Immature natural killer cell (primary cell): Measurements from ENCODE around the gene PLEKHJ1. TPM values are rescaled to one million over a fixed set of nuclear protein-coding genes. Genes with fewer than 3 reads are reported as not detected.
"Not testable (repeated sequence)": the region's sequence is repeated elsewhere in the genome, so short reads cannot be mapped to it uniquely, and the experiment has no call there.

Experiments
- DNase-seq, 3 donors: peaks; one replicate each; pipeline ENCODE4 v3.0.0; 2022; ENCODE audit warnings: mixed read lengths in 1 of 3
- H3K27ac Mint-ChIP-seq, 6 donors: one replicate each; pipeline ENCODE4 v1.8.0; 2020; ENCODE audit warnings: mixed read lengths in 6 of 6, mild to moderate bottlenecking in 5 of 6, inconsistent platforms in 4 of 6, moderate library complexity in 3 of 6
- H3K27me3 Mint-ChIP-seq, 3 donors: one replicate each; pipeline ENCODE4 v1.8.0; 2020 to 2021; ENCODE audit warnings: low read depth in 3 of 3, mild to moderate bottlenecking in 3 of 3, mixed read lengths in 3 of 3, moderate library complexity in 3 of 3, inconsistent platforms in 1 of 3
- H3K36me3 Mint-ChIP-seq, 3 donors: one replicate each; pipeline ENCODE4 v1.8.0; 2020; ENCODE audit warnings: mixed read lengths in 3 of 3, inconsistent platforms in 2 of 3, mild to moderate bottlenecking in 2 of 3
- H3K4me1 Mint-ChIP-seq, 2 donors: one replicate each; pipeline ENCODE4 v1.8.0; 2020; ENCODE audit warnings: inconsistent platforms in 2 of 2, mild to moderate bottlenecking in 2 of 2, mixed read lengths in 2 of 2, moderate library complexity in 1 of 2
- H3K4me3 Mint-ChIP-seq, 5 donors: one replicate each; pipeline ENCODE4 v1.8.0; 2020; ENCODE audit warnings: mild to moderate bottlenecking in 5 of 5, mixed read lengths in 5 of 5, inconsistent platforms in 3 of 5, moderate library complexity in 3 of 5
- H3K9me3 Mint-ChIP-seq, 6 donors: one replicate each; pipeline ENCODE4 v1.8.0; 2020; ENCODE audit warnings: mild to moderate bottlenecking in 6 of 6, mixed read lengths in 6 of 6, inconsistent platforms in 4 of 6, moderate library complexity in 3 of 6
- polyA plus RNA-seq, 3 donors: library from polyadenylated mRNA; unstranded; fragments of 300-500 nt; fragmentation: Illumina TruSeq; gene quantifications; one replicate each; pipeline ENCODE4 v1.2.3, GENCODE V29; 2021

The PLEKHJ1 gene
- polyA plus RNA-seq, 3 donors from 2014 or later: 115 to 148 (median 117) TPM

- H3K4me3 Mint-ChIP-seq: no peak overlapping the region
- H3K27me3 Mint-ChIP-seq: peaks cover 0 to 5% (median 0%) of the 10 kb centered on the region in 3 donors
- peaks cover 3 to 11% (median 8%) of the 10 kb centered on the region in 3 donors for H3K36me3 Mint-ChIP-seq
- DNase-seq: no peak
- no peaks in the 10 kb centered on the region for H3K9me3 Mint-ChIP-seq
- H3K4me1 Mint-ChIP-seq: peaks cover 0 to under 1% of the 10 kb centered on the region in 2 donors
- no peak overlapping the region for H3K27ac Mint-ChIP-seq
These were observed 26.7 kb downstream of the PLEKHJ1 start for GRCh38 chr19:2209408-2209807.

GRCh38 chr19:2208975-2209374 is 27.2 kb downstream of the PLEKHJ1 start:
- H3K4me1 Mint-ChIP-seq: peaks cover 0 to 5% of the 10 kb centered on the region in 2 donors
- H3K4me3 Mint-ChIP-seq: no peak overlapping the region
- DNase-seq: no peak
- no peaks in the 10 kb centered on the region for H3K9me3 Mint-ChIP-seq
- H3K36me3 Mint-ChIP-seq: peaks cover 6 to 11% (median 10%) of the 10 kb centered on the region in 3 donors
- H3K27me3 Mint-ChIP-seq: peaks cover 0 to 5% (median 1%) of the 10 kb centered on the region in 3 donors
- no peak overlapping the region for H3K27ac Mint-ChIP-seq

- H3K27ac Mint-ChIP-seq: no peak overlapping the region
- H3K27me3 Mint-ChIP-seq: peaks cover 0 to 5% (median 2%) of the 10 kb centered on the region in 3 donors
- peak in 2 of 3 donors; percentile 11 to 29 for DNase-seq
- H3K4me1 Mint-ChIP-seq: peaks cover 0 to 6% of the 10 kb centered on the region in 2 donors
- H3K36me3 Mint-ChIP-seq: peaks cover 7 to 12% (median 11%) of the 10 kb centered on the region in 3 donors
- H3K9me3 Mint-ChIP-seq: no peaks in the 10 kb centered on the region
- H3K4me3 Mint-ChIP-seq: no peak overlapping the region
These were observed 27.9 kb downstream of the PLEKHJ1 start for GRCh38 chr19:2207991-2208860.

- Mint-ChIP-seq H3K27ac (no peak overlapping the region), H3K9me3 (no peaks in the 10 kb centered on the region)
These were observed 29.1 kb downstream of the PLEKHJ1 start for GRCh38 chr19:2207008-2207407.

GRCh38 chr19:2202366-2202765 is 33.8 kb downstream of the PLEKHJ1 start:
- no peak overlapping the region for H3K27ac Mint-ChIP-seq
- no peaks in the 10 kb centered on the region for H3K9me3 Mint-ChIP-seq
- peaks cover 0 to 7% (median 0%) of the 10 kb centered on the region in 3 donors for H3K27me3 Mint-ChIP-seq
- H3K4me3 Mint-ChIP-seq: no peak overlapping the region
- H3K36me3 Mint-ChIP-seq: peaks cover 4 to 12% (median 6%) of the 10 kb centered on the region in 3 donors
- DNase-seq: no peak
- H3K4me1 Mint-ChIP-seq: peaks cover 9 to 13% of the 10 kb centered on the region in 2 donors

More at GRCh38 chr19:2207008-2207407, 29.1 kb downstream of the PLEKHJ1 start:
- Mint-ChIP-seq H3K4me1 (peaks cover 0 to 6% of the 10 kb centered on the region in 2 donors), H3K4me3 (no peak overlapping the region), H3K36me3 (peaks cover 7 to 12% (median 11%) of the 10 kb centered on the region in 3 donors), H3K27me3 (peaks cover 0 to 4% (median 4%) of the 10 kb centered on the region in 3 donors)
- no peak for DNase-seq

GRCh38 chr19:2201473-2202148 is 34.5 kb downstream of the PLEKHJ1 start:
- Mint-ChIP-seq H3K27me3 (peaks cover 0 to 7% (median 0%) of the 10 kb centered on the region in 3 donors), H3K4me3 (no peak overlapping the region), H3K9me3 (no peaks in the 10 kb centered on the region), H3K27ac (no peak overlapping the region), H3K36me3 (peaks cover 4 to 10% (median 6%) of the 10 kb centered on the region in 3 donors), H3K4me1 (peaks cover 9 to 18% of the 10 kb centered on the region in 2 donors)
- no peak for DNase-seq

- peaks cover 0 to 11% (median 0%) of the 10 kb centered on the region in 3 donors for H3K27me3 Mint-ChIP-seq
- not testable (repeated sequence) for H3K9me3 Mint-ChIP-seq, H3K4me3 Mint-ChIP-seq, H3K36me3 Mint-ChIP-seq, H3K27ac Mint-ChIP-seq, DNase-seq
- H3K4me1 Mint-ChIP-seq: peaks cover 9 to 19% of the 10 kb centered on the region in 2 donors
These were observed 35.4 kb downstream of the PLEKHJ1 start for GRCh38 chr19:2200624-2201294.

GRCh38 chr19:2199861-2200623 is 36.1 kb downstream of the PLEKHJ1 start:
- Mint-ChIP-seq H3K27me3 (peaks cover 0 to 11% (median 0%) of the 10 kb centered on the region in 3 donors), H3K36me3 (peaks cover under 1 to 4% (median 4%) of the 10 kb centered on the region in 3 donors), H3K27ac (no peak overlapping the region), H3K4me1 (peaks cover 9 to 19% of the 10 kb centered on the region in 2 donors), H3K4me3 (no peak overlapping the region), H3K9me3 (no peaks in the 10 kb centered on the region)
- DNase-seq: no peak

- Mint-ChIP-seq H3K4me1 (peaks cover 9 to 16% of the 10 kb centered on the region in 2 donors), H3K27me3 (peaks cover 0 to 11% (median 0%) of the 10 kb centered on the region in 3 donors), H3K9me3 (no peaks in the 10 kb centered on the region), H3K4me3 (no peak overlapping the region), H3K27ac (peak overlapping the region in 4 of 6 donors; percentile 64 to 76 (median 68)), H3K36me3 (peaks cover 0 to 4% (median 4%) of the 10 kb centered on the region in 3 donors)
- peak in 2 of 3 donors; percentile 14 to 26 for DNase-seq
These were observed 36.9 kb downstream of the PLEKHJ1 start for GRCh38 chr19:2199215-2199614.

GRCh38 chr19:2198317-2198716 is 37.8 kb downstream of the PLEKHJ1 start:
- H3K9me3 Mint-ChIP-seq: no peaks in the 10 kb centered on the region
- H3K4me1 Mint-ChIP-seq: peaks cover 9 to 13% of the 10 kb centered on the region in 2 donors
- H3K36me3 Mint-ChIP-seq: peaks cover 0 to 4% (median 0%) of the 10 kb centered on the region in 3 donors
- no peak overlapping the region for H3K4me3 Mint-ChIP-seq
- no peak overlapping the region for H3K27ac Mint-ChIP-seq
- no peak for DNase-seq
- H3K27me3 Mint-ChIP-seq: peaks cover 0 to 13% (median 0%) of the 10 kb centered on the region in 3 donors

GRCh38 chr19:2197270-2197669 is 38.9 kb downstream of the PLEKHJ1 start:
- Mint-ChIP-seq H3K9me3 (no peaks in the 10 kb centered on the region), H3K27me3 (peaks cover 0 to 14% (median 0%) of the 10 kb centered on the region in 3 donors), H3K27ac (peak overlapping the region in 1 of 6 donors; percentile 2), H3K4me3 (no peak overlapping the region), H3K36me3 (peaks cover 0 to 7% (median 0%) of the 10 kb centered on the region in 3 donors), H3K4me1 (peaks cover 9 to 13% of the 10 kb centered on the region in 2 donors)
- DNase-seq: no peak

GRCh38 chr19:2195914-2196313 is 40.2 kb downstream of the PLEKHJ1 start:
- peaks cover 0 to 11% (median 0%) of the 10 kb centered on the region in 3 donors for H3K27me3 Mint-ChIP-seq
- no peak for DNase-seq
- no peaks in the 10 kb centered on the region for H3K9me3 Mint-ChIP-seq
- H3K27ac Mint-ChIP-seq: no peak overlapping the region
- peaks cover 0 to 7% (median 0%) of the 10 kb centered on the region in 3 donors for H3K36me3 Mint-ChIP-seq
- no peak overlapping the region for H3K4me3 Mint-ChIP-seq
- peaks cover 12 to 13% of the 10 kb centered on the region in 2 donors for H3K4me1 Mint-ChIP-seq

- no peak for DNase-seq
- Mint-ChIP-seq H3K4me1 (peaks cover 12 to 13% of the 10 kb centered on the region in 2 donors), H3K4me3 (no peak overlapping the region), H3K9me3 (no peaks in the 10 kb centered on the region), H3K27ac (peak overlapping the region in 1 of 6 donors; percentile 58), H3K36me3 (peaks cover 0 to 7% (median 0%) of the 10 kb centered on the region in 3 donors), H3K27me3 (peaks cover 0 to 11% (median 0%) of the 10 kb centered on the region in 3 donors)
These were observed 40.8 kb downstream of the PLEKHJ1 start for GRCh38 chr19:2195361-2195760.
